HepG2 (cell line): ENCODE results near the gene DEFB129. TPM values are rescaled to one million over a fixed set of nuclear protein-coding genes. Genes with fewer than 3 reads are reported as not detected.

Source experiments
- ATF1 ChIP-seq: IDR thresholded peaks from 2 replicates; pipeline ENCODE4 v1.6.1; 2016; ENCODE audit warnings: mild to moderate bottlenecking, control low read depth
- CCAR2 ChIP-seq: fragments of 200-400 bp; formaldehyde crosslinking; optimal IDR thresholded peaks from 2 replicates; pipeline ENCODE3; 2018; ENCODE audit warnings: low read depth, mild to moderate bottlenecking, low read length, moderate library complexity
- DMTF1 ChIP-seq: sonication (generic); formaldehyde crosslinking; IDR thresholded peaks from 2 replicates; pipeline ENCODE4 v1.4.0; 2020; ENCODE audit warnings: mild to moderate bottlenecking, missing genetic modification reagents
- ELF1 ChIP-seq: sonication (generic); formaldehyde crosslinking; IDR thresholded peaks from 2 replicates; pipeline ENCODE4 v1.4.0; 2020; ENCODE audit warnings: missing genetic modification reagents
- HBP1 ChIP-seq: IDR thresholded peaks from 2 replicates; pipeline ENCODE4 v1.6.1; 2016; ENCODE audit warnings: low read depth, control low read depth
- MNT ChIP-seq: fragments of 450-650 bp; IDR thresholded peaks from 2 replicates; pipeline ENCODE4 v1.6.1; 2016
- NRL ChIP-seq: sonication (generic); formaldehyde crosslinking; IDR thresholded peaks from 2 replicates; pipeline ENCODE4 v1.5.0; 2020; ENCODE audit warnings: missing genetic modification reagents, mild to moderate bottlenecking, moderate library complexity, borderline replicate concordance
- RFX5 ChIP-seq: IDR thresholded peaks from 2 replicates; pipeline ENCODE4 v1.6.1; 2011; ENCODE audit warnings: low read depth, low read length, improper control_type of control experiment
- SALL2 ChIP-seq: sonication (generic); formaldehyde crosslinking; IDR thresholded peaks from 2 replicates; pipeline ENCODE4 v1.8.1; 2023; ENCODE audit warnings: mild to moderate bottlenecking, missing genetic modification reagents, inconsistent platforms
- ZBTB2 ChIP-seq: sonication (generic); formaldehyde crosslinking; IDR thresholded peaks from 2 replicates; pipeline ENCODE4 v1.8.0; 2022; ENCODE audit warnings: low read depth, missing genetic modification reagents
- ZFX ChIP-seq: sonication (generic); formaldehyde crosslinking; IDR thresholded peaks from 2 replicates; pipeline ENCODE4 v1.4.0; 2020; ENCODE audit warnings: mild to moderate bottlenecking, low read depth, missing genetic modification reagents, moderate library complexity
- ZGPAT ChIP-seq: IDR thresholded peaks from 2 replicates; pipeline ENCODE4 v1.6.1; 2016; ENCODE audit warnings: mild to moderate bottlenecking
- ZNF431 ChIP-seq: sonication (generic); formaldehyde crosslinking; IDR thresholded peaks from 2 replicates; pipeline ENCODE4 v1.9.0; 2022; ENCODE audit warnings: missing genetic modification reagents, low read depth, mild to moderate bottlenecking, borderline replicate concordance
- ZNF674 ChIP-seq: sonication (generic); formaldehyde crosslinking; IDR thresholded peaks from 2 replicates; pipeline ENCODE4 v1.5.0; 2020; ENCODE audit warnings: low read depth, mild to moderate bottlenecking, missing genetic modification reagents
- ZXDC ChIP-seq: sonication (generic); formaldehyde crosslinking; IDR thresholded peaks from 2 replicates; pipeline ENCODE4 v1.5.0; 2020; ENCODE audit warnings: mild to moderate bottlenecking, missing genetic modification reagents
- polyA plus RNA-seq, 8 experiments: library from polyadenylated mRNA; depleted of rRNA in 3 of 8; stranded (reverse) in 7 of 8; unstranded in 1 of 8; fragments of >200 nt; fragmentation: Illumina TruSeq in 4 of 8; extraction: Trizol in 4 of 8; gene quantifications; 2 replicates each; pipeline versions ENCODE4 v1.2.1 to v1.2.3, GENCODE V29; 2011 to 2016; ENCODE audit warnings: low read depth in 4 of 8, missing spikeins in 1 of 8, mixed read lengths in 1 of 8; ENCODE audit not compliant: insufficient read depth in 1 of 8
- total RNA-seq, 5 experiments: library from RNA; depleted of rRNA; stranded (reverse); fragments of >200 nt; fragmentation: Illumina TruSeq; extraction: Trizol; gene quantifications; 2 replicates each; pipeline ENCODE4 v1.2.3, GENCODE V29; 2016; ENCODE audit warnings: low read depth in 1 of 5

The DEFB129 gene
- total and polyA plus RNA-seq, 2 of the 13 experiments (the other 11 are each of a cell fraction or from before 2014, with no cell fraction given) = not detected

GRCh38 chr20:266596-267562, 39.8 kb downstream of the DEFB129 start (continued):
- peak; percentile 94 for TF ChIP-seq ZNF431
- TF ChIP-seq SALL2 (CRISPR knock-in tag) = peak; percentile 97
- TF ChIP-seq ZNF674 (CRISPR knock-in tag) = no peak; the same call in 1 of the 2 replicates
- peak; percentile 97 for TF ChIP-seq NRL (CRISPR knock-in tag)
- TF ChIP-seq ZFX (CRISPR knock-in tag) = peak; percentile 88
- no peak for TF ChIP-seq RFX5
- peak; percentile 49; the same call in 1 of the 2 replicates for TF ChIP-seq ELF1 (CRISPR knock-in tag)
- TF ChIP-seq HBP1 (CRISPR knock-in tag) = peak; percentile 75; the same call in 1 of the 2 replicates
- TF ChIP-seq ZGPAT (CRISPR knock-in tag) = peak; percentile 96
- peak; percentile 83 for TF ChIP-seq DMTF1
- peak; percentile 92 for TF ChIP-seq ZXDC
- TF ChIP-seq CCAR2 = no peak
- 0 out of 2 replicates have a peak, but pooled peaks have one; percentile 69 for TF ChIP-seq ZBTB2
- no peak for TF ChIP-seq ATF1 (CRISPR knock-in tag)
- peak; percentile 21; the same call in 1 of the 2 replicates for TF ChIP-seq MNT
